Left cardiac atrium (tissue), 4 donors: Measurements from ENCODE around the gene NEMP2. TPM values are rescaled to one million over a fixed set of nuclear protein-coding genes. Genes with fewer than 3 reads are reported as not detected.
"Not testable (repeated sequence)": the region's sequence is repeated elsewhere in the genome, so short reads cannot be mapped to it uniquely, and the experiment has no call there.

Experiments used
- ATAC-seq, 2 donors: fragments of 200-7000 bp; cut with Tn5 transposase; one replicate each; pipeline ENCODE4 v1.9.1; 2020; ENCODE audit warnings: mild to moderate bottlenecking in 2 of 2, moderate library complexity in 2 of 2
- DNase-seq: peaks from one replicate; pipeline ENCODE4 v3.0.0-alpha.2; 2020
- intact Hi-C, 2 donors: fragments of 100-400 bp; cut with DNase I; formaldehyde crosslinking; loops; one replicate each; pipeline versions ENCODE4 v1.14.1 to v1.15.1; 2022 to 2023
- total RNA-seq, 2 donors: library from RNA; stranded (reverse); fragmentation: NEBNext Ultra II Directional; extraction: Animal tissue kit (Norgen Biotek cat#: 25700); gene quantifications; one replicate each; pipeline ENCODE4 v1.2.1, GENCODE V29; 2021
- donor health status: DM: no; HTN: yes; CAD: no.
- donor health status: DM: no; HTN: yes; CAD: no; lungs with severe emphysema.
- donor health status: DM: yes; HTN: yes; CAD: no.
- donor health status: Dilated cardiomyopathy.

NEMP2 gene
- total RNA-seq, 2 donors from 2014 or later = 4.5 to 5.0 TPM

- ATAC-seq = peak; percentile 81 to 86
- intact Hi-C loops = loop anchor here in 1 of 2 donors (5.0 kb wide), 1 partner anchor 57 kb away; no protein-coding TSS in a partner anchor
- DNase-seq = peak; percentile 72
These were observed 65.5 kb downstream of the NEMP2 start for GRCh38 chr2:190468814-190469569.

GRCh38 chr2:190468354-190468753 lies 66.2 kb downstream of the NEMP2 start:
- DNase-seq, ATAC-seq: not testable (repeated sequence)
- intact Hi-C loops = loop anchor here in 1 of 2 donors (5.0 kb wide), 1 partner anchor 56 kb away; no protein-coding TSS in a partner anchor

GRCh38 chr2:190467575-190468083 lies 66.9 kb downstream of the NEMP2 start:
- intact Hi-C loops = loop anchor here in 1 of 2 donors (5.0 kb wide), 1 partner anchor 55 kb away; no protein-coding TSS in a partner anchor
- no peak for DNase-seq
- no peak for ATAC-seq

- no peak for DNase-seq
These were observed 67.6 kb downstream of the NEMP2 start for GRCh38 chr2:190466819-190467446.

GRCh38 chr2:190465060-190465459 lies 69.5 kb downstream of the NEMP2 start:
- ATAC-seq = no peak
- intact Hi-C loops = loop anchor here in 1 of 2 donors (5.0 kb wide), 1 partner anchor 53 kb away; no protein-coding TSS in a partner anchor
- DNase-seq = no peak

More at GRCh38 chr2:190466819-190467446, 67.6 kb downstream of the NEMP2 start:
- ATAC-seq = no peak
- intact Hi-C loops = loop anchor here in 1 of 2 donors (5.0 kb wide), 1 partner anchor 55 kb away; no protein-coding TSS in a partner anchor

GRCh38 chr2:190462611-190463010 lies 71.9 kb downstream of the NEMP2 start:
- DNase-seq = no peak
- no peak for ATAC-seq
- intact Hi-C loops = no loop called here

GRCh38 chr2:190462181-190462580 lies 72.3 kb downstream of the NEMP2 start:
- no peak for ATAC-seq
- no peak for DNase-seq
- intact Hi-C loops = no loop called here

GRCh38 chr2:190460487-190460886 lies 74.0 kb downstream of the NEMP2 start:
- intact Hi-C loops = no loop called here
- no peak for ATAC-seq
- DNase-seq = no peak

GRCh38 chr2:190459881-190460280 lies 74.6 kb downstream of the NEMP2 start:
- DNase-seq (no peak), ATAC-seq (peak in 1 of 2 donors; percentile 78)
- intact Hi-C loops = no loop called here

GRCh38 chr2:190458352-190459107 lies 76.0 kb downstream of the NEMP2 start:
- ATAC-seq (no peak), DNase-seq (no peak)
- intact Hi-C loops = no loop called here

- intact Hi-C loops = no loop called here
- DNase-seq (no peak), ATAC-seq (no peak)
These were observed 77.3 kb downstream of the NEMP2 start for GRCh38 chr2:190457256-190457655.

GRCh38 chr2:190456833-190457232 lies 77.7 kb downstream of the NEMP2 start:
- intact Hi-C loops = no loop called here
- DNase-seq = no peak
- no peak for ATAC-seq

- ATAC-seq = no peak
- intact Hi-C loops = no loop called here
- no peak for DNase-seq
These were observed 79.0 kb downstream of the NEMP2 start for GRCh38 chr2:190455358-190456095.

GRCh38 chr2:190454795-190455194 lies 79.7 kb downstream of the NEMP2 start:
- ATAC-seq = no peak
- intact Hi-C loops = no loop called here
- no peak for DNase-seq

Other genes starting within 250 kb of the NEMP2 start
- 10 to 100 TPM; 24.7 to 28.0 TPM for gene HIBCH, start 214.9 kb downstream of the NEMP2 start, total RNA-seq
- 10 to 100 TPM; 29.9 to 43.6 TPM for gene INPP1, start 191.1 kb downstream of the NEMP2 start, total RNA-seq
- 10 to 100 TPM; 26.7 to 29.8 TPM for gene MFSD6, start 126.4 kb downstream of the NEMP2 start, total RNA-seq
- 10 to 100 TPM; 38.5 to 39.7 TPM for gene NAB1, start 114.4 kb upstream of the NEMP2 start, total RNA-seq